T follicular helper cell (primary cell): ENCODE measurements around the gene WDR45.
"Not testable (repeated sequence)": the region's sequence is repeated elsewhere in the genome, so short reads cannot be mapped to it uniquely, and the experiment has no call there.

ENCODE experiments used
- DNase-seq: peaks from one replicate; pipeline ENCODE4 v3.0.0-alpha.2; 2020; ENCODE audit warnings: low read depth
- total RNA-seq, 2 experiments: gene quantifications; one replicate each; lab custom pipeline; 2026; lab: John Stamatoyannopoulos, UW

The WDR45 gene
- total RNA-seq: 24.3 to 43.5 reads per million in 2 experiments

DNA sequence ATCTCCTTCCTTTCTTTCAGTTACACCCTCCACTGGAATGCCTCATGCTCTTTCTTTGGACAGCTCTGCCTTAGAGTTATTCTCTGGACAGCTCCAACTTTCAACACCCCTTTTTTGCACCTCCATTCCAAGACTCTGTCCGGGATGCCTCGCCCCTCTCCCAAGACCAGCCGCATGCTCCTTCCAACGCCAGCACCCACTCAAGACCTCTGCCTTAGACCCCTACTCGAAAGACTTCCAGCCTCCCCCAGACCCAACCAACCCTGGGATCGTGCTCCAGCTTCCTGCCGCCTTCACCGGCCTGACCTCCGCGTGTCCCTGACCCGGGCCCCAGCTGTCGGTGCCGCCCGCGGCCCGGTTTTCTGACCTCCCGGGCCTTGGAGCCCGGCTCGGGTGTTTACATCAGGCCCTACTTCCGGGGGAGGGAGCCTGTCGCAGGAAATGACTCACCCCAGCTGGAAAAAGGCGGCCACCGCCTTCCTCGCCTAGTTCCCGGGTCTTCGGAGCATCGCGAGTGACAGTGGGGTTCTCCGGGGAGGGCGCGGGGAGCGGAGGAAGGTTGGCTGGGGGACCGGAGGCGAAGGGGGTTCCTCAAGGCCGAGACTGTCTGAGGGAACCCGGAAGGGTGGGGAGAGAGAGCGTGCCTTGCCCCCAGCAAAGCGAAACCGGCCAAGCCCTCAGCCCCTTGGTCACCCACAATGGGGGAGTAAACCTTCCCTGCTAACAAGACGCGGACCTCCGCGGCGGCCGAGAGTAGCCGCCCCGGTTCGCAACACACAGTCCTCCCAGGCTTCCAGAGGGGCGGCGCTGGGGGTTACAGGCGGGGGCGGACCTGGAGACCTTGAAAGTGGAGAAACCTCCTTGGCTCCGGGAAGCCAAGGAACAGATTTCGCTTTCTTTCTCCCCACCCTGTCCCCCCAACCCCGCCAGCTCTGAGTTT, at the start of gene WDR45:
TSS of gene WDR45 (minus strand) at position 399 of the 940 bp plus-strand sequence. CDS start 1,792 bp downstream, outside the sequence.
- DNase-seq: peak; percentile 57

GRCh38 chrX:49129427-49129826, 49.7 kb upstream of the WDR45 start:
- no peak for DNase-seq

GRCh38 chrX:49127742-49128258, 48.1 kb upstream of the WDR45 start:
- not testable (repeated sequence) for DNase-seq

GRCh38 chrX:49122499-49122898, 42.8 kb upstream of the WDR45 start:
- no peak for DNase-seq

DNA sequence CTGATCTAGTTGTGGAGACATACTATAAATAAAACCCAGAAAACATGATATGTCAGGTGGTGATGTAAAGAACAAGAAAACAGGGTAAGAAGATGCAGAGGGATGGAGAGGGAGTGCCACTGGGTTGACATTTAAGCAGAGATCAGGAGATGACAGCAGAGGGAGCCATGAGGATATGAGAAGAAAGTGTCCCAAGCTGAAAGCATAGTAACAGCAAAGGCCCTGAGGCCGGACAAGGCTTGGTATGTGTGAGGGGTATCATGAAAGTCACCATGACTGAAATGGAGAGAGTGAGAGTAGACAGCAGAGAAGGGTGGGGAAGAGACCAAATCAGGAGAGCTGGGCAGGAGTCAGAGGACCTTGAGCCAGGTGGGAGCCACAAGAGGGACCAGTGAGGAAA, 40.4 kb upstream of the WDR45 start:
- DNase-seq: no peak

DNA sequence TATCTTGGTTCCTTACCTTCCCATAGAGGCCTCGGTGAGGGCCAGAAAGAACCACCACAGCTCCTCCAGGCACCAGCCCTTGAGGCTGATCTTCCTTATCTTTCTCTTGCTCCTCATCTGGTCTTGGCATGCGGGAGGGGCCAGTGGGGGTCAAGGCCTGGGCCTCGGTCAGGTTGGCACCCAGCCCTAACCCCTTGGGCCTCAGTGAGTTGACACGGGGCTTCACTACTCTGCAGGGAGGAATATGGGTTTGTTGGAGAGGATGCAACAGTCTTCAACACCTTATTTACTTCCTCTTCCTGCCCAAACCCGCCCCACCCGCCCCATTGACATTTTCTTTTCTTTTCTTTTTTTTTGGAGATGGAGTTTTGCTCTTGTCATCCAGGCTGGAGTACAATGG, 37.9 kb upstream of the WDR45 start:
- no peak for DNase-seq

DNA sequence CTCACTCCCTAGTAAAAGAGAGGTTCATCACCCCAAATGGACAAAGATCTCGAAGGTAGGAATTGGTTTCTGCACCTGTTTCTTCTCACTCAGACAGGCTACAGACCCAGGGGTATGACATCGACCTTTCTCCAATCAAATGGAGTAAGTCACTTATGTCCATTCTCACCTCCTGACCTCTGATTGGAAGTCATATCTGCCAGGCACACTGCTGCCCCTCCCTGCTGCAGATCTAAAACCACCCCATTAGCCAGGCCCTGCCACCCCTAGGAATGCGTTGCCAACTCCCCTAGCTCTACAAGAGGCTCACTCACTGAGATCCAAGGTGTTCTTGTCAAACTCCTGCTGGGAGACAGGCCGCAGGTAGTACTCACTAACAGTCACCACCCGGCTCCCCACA, 37.0 kb upstream of the WDR45 start:
- no peak for DNase-seq

- no peak for DNase-seq
Observed at GRCh38 chrX:49116076-49116475, 36.4 kb upstream of the WDR45 start.

DNA sequence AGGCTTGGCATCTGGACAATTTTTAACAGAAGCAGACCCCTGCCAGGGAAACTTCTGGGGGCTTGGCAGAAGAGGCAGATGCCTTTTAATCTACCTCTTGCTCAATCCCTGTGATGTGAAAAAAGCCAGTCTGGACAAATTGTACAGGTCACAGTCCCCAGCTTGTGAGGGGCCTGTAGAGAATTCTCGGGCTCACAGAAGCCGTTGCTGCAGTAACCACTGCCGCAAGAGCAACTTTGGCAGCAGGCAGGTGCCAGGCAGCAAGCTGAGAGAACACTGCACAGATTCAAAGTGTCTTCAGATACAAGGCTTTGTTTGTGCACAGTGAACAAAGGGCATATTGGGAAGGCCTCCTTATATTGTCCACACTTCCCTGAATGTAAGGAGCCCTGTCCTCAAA, 32.1 kb upstream of the WDR45 start:
- DNase-seq: no peak

DNA sequence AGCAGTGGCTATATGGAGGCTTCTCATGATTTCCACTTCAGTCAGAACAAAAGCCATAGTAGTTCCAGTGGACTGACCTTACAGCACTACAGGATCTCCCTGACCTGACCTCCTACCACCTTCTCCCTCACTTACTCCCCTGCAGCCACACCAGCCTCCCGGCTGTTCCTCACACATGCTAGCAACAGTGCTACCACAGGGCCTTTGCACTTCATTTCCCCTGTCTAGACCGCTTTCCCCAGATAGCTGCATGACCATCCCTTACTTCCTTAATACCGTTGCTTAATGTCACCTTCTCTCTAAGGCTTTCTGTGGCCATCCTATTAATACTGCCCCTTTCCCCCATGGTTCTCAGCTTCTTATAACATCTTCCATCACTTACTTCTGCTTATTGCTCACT, 30.7 kb upstream of the WDR45 start:
- DNase-seq: no peak

DNA sequence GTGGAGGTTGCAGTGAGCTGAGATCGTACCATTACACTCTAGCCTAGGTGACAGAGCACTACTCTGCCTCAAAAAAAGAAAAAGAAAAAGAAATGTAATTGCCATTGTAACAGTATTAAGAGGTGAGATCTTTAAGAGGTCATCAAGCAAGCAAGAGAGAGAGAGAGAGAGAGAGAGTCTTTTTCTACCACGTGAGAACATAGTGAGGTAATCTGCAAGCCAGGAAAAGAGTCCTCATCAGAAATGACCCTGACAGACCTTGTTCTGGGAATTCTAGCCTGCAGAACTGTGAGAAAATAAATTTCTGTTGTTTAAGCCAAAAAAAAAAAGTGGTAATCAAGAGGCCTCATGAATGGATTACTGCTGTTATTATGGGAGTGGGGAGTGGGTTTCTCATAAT, 29.0 kb upstream of the WDR45 start:
- no peak for DNase-seq

DNA sequence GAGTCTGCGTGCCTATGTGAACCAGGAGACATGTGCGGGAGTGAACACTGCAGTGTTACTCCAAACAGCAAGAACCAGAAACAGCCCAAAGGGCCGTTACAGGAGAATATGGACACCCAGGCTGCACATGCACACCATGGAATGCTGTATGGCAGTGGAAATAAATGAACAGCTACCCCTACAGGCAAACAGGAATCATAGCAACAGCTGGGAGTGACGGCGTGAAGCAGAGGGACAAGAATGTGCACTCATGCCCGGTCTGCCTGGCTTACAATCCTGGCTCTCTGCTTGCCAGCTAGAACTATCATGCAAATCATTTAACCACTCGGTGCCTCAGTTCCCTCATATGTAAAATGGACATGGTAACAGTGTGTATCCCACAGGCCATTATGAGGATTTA, 27.2 kb upstream of the WDR45 start:
- no peak for DNase-seq

DNA sequence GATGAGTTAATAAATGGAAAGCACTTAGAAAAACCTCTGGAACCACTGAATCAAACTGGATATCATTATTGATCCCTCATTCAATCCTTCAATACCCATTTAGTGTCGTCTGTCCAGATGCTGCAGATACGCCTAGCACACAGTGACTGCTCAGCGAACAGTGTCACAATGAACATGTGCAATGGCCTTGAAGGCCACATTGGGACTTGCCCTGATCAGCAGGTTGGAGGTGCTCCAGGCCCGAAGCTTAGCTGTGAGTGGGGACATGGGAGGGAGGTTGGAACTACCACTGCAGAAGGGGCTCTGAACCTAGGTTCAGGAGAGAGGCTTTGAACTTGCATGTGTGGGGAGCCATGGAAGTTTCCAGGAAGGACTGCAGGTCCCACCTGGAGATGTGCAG, 26.6 kb upstream of the WDR45 start:
- no peak for DNase-seq

DNA sequence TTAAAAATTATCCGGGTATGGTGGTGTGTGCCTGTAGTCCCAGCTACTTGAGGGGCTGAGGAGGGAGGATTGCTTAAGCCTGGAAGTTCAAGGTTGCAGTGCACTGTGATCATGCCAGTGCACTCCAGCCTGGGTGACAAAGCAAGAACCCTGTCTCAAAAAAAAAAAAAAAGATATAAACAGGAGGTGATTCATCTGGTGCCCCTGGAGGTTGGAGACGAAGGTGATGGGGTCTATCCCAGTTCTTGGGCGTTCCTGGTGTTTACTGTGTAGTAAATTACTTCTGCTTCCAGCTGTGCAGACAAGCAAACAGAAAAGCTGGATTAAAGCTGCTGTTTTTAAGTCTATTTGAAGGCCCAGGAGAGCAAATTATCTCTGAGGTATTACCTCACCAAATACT, 23.9 kb upstream of the WDR45 start:
- DNase-seq: no peak

- no peak for DNase-seq
Observed at GRCh38 chrX:49102190-49102589, 22.5 kb upstream of the WDR45 start.

GRCh38 chrX:49101629-49101984, 21.9 kb upstream of the WDR45 start:
- no peak for DNase-seq

- peak; percentile 81 for DNase-seq
Observed at GRCh38 chrX:49100704-49101628, 21.3 kb upstream of the WDR45 start.

DNA sequence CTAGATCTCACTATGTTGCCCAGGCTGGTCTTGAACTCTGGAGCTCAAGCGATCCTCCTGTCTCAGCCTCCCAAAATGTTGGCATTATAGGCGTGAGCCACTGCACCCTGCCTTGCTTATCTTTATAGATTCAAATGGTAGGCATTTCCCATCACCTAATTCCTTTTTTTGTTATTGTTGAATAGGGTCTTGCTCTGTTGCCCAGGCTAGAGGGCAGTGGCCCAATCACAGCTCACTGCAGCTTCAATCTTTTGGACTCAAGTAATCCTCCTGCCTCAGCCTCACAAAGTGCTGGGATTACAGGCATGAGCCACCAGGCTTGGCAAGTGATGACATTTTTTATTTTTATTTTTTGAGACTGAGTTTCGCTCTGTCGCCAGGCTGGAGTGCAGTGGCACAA, 16.7 kb upstream of the WDR45 start:
- no peak for DNase-seq

- DNase-seq: no peak
Observed at GRCh38 chrX:49089553-49089952, 9.9 kb upstream of the WDR45 start.

DNA sequence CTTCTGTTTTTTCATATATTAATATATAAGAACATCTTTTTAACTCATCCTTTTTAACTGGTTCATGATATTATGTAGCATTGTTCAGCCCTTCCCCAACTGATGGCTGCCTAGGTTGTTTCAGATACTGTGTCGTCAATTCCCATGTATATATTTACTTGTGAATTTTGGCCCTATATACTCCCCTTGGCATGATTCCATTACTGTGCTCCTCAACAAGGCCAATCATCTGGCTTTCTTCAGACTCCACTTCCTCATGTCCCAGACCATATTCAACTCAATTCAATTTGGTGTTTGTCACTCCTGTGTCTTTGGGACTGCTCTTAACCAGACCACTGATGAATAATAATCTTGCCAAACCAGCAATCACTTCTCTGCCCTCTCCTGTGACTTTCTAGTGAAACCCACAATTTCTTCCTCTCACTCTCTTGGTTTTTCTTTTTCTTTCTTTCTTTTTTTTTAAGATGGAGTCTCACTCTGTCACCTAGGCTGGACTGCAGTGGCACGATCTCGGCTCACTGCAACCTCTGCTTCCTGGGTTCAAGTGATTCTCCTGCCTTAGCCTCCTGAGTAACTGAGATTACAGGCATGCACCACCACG, 2.7 kb upstream of the WDR45 start:
- DNase-seq: no peak

DNA sequence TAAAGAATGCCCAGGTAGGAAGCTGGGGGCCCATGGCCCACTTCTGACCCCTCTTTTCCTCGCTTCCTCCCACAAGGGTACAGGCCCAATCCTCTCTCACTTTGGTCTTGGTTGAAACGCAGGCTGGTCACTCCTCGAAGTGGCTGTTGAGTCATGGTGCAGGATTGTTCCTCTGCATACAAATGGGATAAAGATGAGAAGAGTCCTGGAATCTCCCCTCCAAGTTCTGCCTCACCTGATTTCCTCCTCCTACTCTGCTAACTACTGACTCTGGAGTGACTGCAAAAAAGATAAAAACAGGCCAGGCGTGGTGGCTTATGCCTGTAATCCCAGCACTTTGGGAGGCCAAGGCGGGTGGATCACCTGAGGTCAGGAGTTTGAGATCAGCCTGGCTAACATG, 1.7 kb downstream of the WDR45 start:
- DNase-seq: no peak

DNA sequence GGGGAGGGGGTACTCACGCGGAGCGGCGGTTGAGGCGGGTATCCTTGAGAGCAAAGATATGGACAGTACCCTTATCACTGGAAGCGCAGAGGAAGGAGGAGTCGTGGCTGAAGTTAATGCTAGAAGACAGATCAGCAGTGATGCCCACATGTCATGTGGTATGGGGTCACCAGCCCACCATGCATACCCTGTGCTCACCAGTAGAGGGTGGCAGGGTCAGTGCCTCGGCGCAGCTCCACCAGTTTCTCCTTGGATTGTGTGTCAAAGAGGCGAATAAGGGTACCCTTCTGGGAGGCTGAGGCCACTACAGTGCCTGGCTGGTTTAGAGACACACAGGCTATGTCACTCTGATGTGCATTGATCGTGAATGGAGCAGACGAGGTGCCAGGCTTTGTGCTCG, 4.3 kb downstream of the WDR45 start:
- no peak for DNase-seq
